NB4 (cell line): ENCODE results near the gene EPPIN.

ENCODE experiments used
- CTCF ChIP-seq: IDR thresholded peaks from one replicate; pipeline ENCODE4 v1.5.1; 2012; ENCODE audit warnings: low read depth, low read length
- MAX ChIP-seq: IDR thresholded peaks from 2 replicates; pipeline ENCODE4 v1.6.1; 2011; ENCODE audit warnings: low read depth, low read length
- MYC ChIP-seq: IDR thresholded peaks from 2 replicates; pipeline ENCODE4 v1.6.1; 2011; ENCODE audit warnings: low read depth, low read length
- POLR2A ChIP-seq: IDR thresholded peaks from 2 replicates; pipeline ENCODE4 v1.6.1; 2011; ENCODE audit warnings: mild to moderate bottlenecking; ENCODE audit not compliant: insufficient read length; ENCODE audit errors: extremely low read depth

GRCh38 chr20:45545351-45545750, 1.9 kb downstream of the EPPIN start:
- TF ChIP-seq CTCF: no peak
- no peak for TF ChIP-seq MAX
- TF ChIP-seq POLR2A: no peak
- TF ChIP-seq MYC: no peak
